ENCODE data around the gene ACSM3.

The ACSM3 gene

DNA sequence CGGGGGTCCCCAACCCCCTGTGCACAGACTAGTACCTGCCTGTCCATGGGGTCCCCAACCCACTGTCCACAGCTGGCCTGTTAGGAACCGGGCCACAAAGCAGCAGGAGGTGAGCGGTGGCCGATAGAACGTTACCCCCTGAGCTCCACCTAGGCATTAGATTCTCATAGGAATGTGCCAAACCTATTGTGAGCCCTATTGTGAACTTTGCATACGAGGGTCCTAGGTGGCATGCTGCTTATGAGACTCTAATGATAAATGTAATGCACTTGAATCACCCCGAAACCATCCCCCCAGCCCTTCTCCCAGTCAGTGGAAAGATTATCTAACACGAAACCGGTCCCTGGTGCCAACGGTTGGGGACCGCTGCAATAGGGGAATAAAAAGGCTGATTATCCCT is 44.0 kb downstream of the ACSM3 start:
- DNase-seq, result no peak

- no peak for DNase-seq
Observed at GRCh38 chr16:20811889-20812439, 48.1 kb downstream of the ACSM3 start.

DNA sequence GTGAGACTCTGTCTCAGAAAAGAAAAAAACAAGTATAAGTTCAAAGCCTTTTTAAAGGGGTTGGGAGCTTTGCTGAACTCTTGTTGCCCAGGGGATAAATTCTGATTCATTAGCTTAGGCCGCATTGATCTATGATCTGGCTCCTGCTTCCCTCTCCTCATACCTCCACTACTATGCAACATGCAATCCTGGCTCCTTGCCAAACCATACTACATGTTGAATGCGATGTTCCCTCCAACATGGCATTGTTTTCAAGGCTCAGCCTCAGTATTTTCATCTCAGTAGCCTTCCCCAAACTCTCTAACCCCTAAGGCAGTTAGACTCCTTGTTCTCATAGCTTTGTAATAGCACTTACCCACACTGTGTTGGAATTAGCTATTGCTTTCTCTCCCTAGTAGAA is 48.7 kb downstream of the ACSM3 start:
- no peak for DNase-seq

DNA sequence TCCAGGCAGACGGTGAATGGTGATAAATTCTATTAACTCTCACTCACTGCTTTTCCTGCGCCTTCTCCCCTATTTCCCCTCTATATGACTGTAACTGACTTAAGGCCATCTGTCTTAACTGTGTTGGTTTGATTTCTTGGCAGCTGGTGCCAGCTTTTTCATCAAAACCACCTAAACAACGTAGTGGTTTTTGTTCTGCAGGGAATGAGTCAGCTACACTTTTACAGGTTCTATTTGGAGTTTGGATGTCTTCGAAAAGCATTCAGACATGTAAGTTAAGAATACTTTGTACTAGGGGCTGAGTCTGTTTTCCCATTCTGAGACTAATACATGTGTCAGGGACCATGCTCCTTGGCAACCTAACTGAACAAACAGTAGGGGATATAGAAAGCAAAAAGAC is 51.0 kb downstream of the ACSM3 start:
- DNase-seq, result no peak

DNA sequence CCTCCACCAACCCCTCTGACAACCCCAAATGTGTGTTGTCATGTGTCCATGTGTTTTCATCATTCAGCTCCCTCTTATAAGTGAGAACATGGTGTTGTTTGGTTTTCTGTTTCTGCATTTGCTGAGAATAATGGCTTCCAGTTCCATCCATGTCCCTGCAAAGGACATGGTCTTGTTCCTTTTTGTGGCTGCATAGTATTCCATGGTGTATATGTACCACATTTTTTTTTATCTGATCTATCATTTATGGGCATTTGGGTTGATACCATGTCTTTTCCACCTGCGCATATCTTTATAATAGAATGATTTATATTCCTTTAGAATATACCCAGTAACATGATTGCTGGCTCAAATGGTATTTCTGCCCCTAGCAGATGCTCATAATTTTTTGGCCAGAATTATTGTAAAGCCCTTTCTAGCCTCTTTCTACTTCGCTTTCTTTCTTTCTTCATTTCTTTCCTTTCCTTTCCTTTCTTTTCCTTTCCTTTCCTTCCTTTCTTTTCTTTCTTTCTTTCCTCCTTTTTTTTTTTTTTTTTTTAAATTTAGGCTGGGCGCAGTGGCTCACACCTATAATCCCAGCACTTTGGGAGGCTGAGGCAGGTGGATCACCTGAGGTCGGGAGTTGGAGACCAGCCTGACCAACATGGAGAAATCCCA is 55.2 kb downstream of the ACSM3 start:
- DNase-seq, result no peak

DNA sequence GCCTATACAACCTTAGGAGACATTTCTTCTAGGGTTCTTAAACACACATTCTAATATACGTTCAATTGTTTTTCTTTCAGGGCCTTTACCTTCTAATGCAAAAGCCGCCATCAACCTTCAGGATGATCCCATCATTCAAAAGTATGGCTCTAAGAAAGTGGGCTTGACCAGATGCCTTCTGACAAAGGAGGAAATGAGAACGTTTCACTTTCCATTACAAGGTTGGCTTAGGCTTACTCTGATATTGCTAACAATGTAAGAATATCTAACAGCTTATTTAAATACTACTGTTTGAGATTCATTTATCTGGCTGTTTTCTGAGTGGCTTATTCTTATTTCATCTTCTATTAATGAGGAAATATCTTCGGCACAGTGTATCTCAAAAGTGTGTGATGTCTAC is 57.9 kb downstream of the ACSM3 start:
- no peak for DNase-seq

DNA sequence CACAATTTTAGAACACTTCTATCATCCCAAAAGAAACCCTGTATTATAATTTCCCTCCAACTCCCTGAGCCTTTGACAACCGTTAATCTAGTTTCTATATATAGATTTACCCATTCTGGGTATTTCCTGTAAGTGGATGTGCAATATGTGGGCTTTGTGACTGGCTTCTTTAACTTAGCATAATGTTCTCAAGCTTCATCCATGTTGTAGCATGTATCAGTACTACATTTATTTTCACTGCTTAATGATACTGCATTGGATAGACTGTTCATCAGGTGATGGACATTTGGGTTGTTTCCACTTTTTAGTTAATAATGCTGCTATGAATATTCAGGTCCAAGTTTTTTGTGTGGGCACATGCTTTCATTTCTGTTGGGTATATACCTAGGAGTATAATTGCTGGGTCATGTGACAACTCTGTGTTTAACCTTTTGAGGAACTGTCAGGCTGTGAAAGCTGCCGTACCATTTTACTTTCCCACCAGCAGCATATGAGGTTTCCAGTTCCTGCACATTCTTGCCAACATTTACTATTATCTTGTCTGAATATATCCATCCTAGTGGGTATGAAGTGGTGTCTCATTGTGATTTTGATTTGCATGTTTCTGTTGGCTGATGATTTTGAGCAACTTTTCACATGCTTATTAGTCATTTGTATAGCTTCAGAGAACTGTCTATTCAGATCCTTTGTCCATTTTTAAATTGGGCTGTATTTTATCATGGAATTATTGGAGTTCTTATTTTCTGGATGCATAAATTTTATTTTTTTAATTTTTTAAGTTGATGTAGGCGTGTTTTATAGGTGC is 58.9 kb downstream of the ACSM3 start:
- no peak for DNase-seq

- no peak for DNase-seq
Observed at GRCh38 chr16:20826039-20826566, 62.3 kb downstream of the ACSM3 start.

- no peak for DNase-seq
Observed at GRCh38 chr16:20829536-20829935, 65.7 kb downstream of the ACSM3 start.

DNA sequence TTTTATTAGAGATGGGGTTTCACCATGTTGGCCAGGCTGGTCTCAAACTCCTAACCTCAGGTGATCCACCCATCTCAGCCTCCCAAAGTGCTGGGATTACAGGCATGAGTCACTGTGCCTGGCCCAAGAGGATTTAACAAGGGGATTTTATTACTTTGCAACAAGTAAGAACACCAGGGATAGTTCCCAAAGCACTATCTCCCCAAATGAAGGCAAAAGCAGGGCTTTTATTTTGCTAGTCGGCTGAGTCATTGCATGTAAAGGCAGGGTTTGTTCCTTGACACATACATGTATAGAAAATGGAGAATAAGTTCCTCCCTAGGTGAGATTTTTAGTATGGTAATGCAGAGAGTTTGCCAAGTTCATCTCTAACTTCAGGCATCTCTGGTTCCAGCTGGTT is 66.6 kb downstream of the ACSM3 start:
- DNase-seq, result no peak

DNA sequence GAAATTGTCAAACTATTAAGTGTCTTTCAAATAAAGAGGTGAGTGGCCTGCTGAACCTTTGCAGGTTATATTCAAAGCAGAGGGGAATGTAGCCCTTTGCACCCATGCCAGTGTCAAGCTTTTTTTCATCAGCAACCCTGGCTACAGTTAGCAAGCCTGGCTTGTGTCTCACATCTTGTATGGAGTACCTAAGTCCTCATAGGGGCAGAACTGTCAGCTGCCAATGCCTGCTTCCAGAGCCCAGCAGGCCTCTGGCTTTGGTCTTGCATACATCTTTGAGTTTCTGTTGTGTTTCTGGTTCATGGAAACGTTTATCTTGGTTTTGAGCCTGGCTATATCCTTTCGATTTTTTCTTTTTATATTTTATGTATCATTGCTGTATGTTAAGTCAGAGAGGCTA is 69.3 kb downstream of the ACSM3 start:
- DNase-seq, result no peak

DNA sequence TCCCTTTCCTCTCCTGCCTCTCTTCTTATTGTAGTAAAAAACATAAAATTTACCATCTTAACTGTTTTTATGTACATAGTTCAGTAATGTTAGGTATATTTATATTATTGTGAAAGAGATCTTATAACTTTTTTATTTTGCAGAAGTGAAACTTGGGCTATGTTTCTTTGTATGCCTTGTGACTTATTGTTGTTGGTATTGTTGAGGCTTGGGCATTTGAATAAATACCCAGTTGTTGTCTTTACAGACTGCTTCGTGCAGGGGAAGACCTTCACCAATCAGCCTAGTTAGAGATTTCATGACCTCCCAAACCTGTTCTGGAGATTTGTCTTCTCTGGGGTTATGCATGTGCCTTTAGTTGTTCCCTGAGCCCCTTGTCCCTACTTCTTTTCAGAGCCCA is 74.4 kb downstream of the ACSM3 start:
- no peak for DNase-seq

GRCh38 chr16:20839504-20839903 is 75.7 kb downstream of the ACSM3 start:
- DNase-seq, result no peak

DNA sequence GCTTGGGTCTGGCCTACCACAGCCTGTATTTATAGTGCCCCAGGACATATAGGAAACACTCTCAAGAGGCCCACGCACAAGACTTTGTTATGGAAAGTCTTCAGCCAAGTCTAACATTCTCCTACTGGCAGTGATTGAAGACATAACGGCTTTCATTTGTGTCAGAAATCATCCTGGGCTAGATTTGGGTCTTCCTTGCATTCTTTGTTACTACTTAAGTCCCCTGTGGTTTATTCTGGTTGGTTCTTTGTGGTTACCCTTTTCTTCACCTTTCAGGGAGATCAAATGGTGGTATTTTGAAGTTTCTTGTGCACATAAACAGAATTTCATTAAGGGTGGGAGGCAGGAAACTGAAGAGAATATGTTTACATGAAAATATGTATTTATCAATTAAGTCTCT is 80.2 kb downstream of the ACSM3 start:
- no peak for DNase-seq

GRCh38 chr16:20844588-20844987 is 80.8 kb downstream of the ACSM3 start:
- no peak for DNase-seq

DNA sequence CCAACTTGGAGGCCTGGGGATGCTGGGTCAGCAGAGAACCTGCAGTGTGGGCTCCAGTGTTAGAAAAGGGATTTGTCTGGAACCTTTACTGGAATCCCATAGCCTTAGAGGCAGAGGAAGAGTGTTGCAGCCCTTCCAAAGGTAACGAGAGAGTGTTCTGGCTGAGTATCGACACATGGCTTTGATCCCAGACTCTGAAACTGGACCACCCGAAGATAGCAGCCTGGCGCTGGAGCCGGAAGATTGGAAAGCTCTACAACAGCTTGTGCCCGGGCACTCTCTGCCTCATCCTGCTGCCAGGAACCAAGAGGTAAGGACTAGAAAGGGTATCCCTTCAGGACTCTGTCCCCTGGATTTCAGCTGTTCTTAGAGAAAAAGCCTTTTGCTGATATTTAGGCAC is 82.2 kb downstream of the ACSM3 start:
- DNase-seq, result no peak

DNA sequence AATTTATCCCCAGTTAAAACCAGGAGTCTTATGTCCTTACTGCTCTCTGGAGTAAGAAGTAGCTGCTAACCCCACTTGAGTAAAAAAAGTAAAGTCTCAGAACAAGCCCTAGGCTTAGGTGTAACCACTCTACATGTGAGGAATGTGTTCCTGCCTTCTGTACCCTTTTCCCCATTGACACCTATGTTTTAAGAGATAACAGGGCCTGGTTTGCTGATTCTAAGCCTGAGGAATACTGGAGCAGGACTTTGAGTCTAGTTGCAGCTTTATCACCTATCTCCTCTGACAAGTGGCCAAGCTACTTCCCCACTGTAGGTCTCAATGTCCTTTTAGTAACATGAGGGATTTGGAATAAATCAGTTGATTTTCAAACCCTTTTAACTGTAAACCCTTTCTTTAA is 82.7 kb downstream of the ACSM3 start:
- no peak for DNase-seq
